K562 (cell line): ENCODE results near the gene TARBP2. TPM values are rescaled to one million over a fixed set of nuclear protein-coding genes. Genes with fewer than 3 reads are reported as not detected.

ENCODE experiments used
- ARID1B ChIP-seq: fragments of 450-650 bp; IDR thresholded peaks from 2 replicates; pipeline ENCODE4 v1.6.1; 2016; ENCODE audit warnings: antibody characterized with exemption, mild to moderate bottlenecking, inconsistent platforms
- COPS2 ChIP-seq: fragments of 450-650 bp; conservative IDR thresholded peaks from 2 replicates; pipeline ENCODE4 v1.6.1; 2016; ENCODE audit warnings: mild to moderate bottlenecking, moderate library complexity
- EP400 ChIP-seq: fragments of 450-650 bp; IDR thresholded peaks from 2 replicates; pipeline ENCODE4 v1.6.1; 2017; ENCODE audit warnings: antibody characterized with exemption, mild to moderate bottlenecking, moderate library complexity
- EWSR1 ChIP-seq: fragments of 450-650 bp; IDR thresholded peaks from 2 replicates; pipeline ENCODE4 v1.6.1; 2018; ENCODE audit warnings: borderline replicate concordance, mild to moderate bottlenecking, low read depth, moderate library complexity; ENCODE audit not compliant: partially characterized antibody
- ILF3 ChIP-seq: fragments of 450-650 bp; IDR thresholded peaks from 2 replicates; pipeline ENCODE4 v1.6.1; 2018; ENCODE audit warnings: antibody characterized with exemption, mild to moderate bottlenecking, moderate library complexity, borderline replicate concordance
- JUN ChIP-seq, 2 experiments: sonication (generic) in 1 of 2; formaldehyde crosslinking in 1 of 2; IDR thresholded peaks; 2 replicates each; pipeline versions ENCODE4 v1.6.1 to v1.8.0; 2012 to 2022; ENCODE audit warnings: borderline replicate concordance in 2 of 2, mild to moderate bottlenecking in 2 of 2, improper control_type of control experiment in 1 of 2, low read depth in 1 of 2, low read length in 1 of 2, missing genetic modification reagents in 1 of 2
- KAT2B ChIP-seq: IDR thresholded peaks from one replicate; pipeline ENCODE4 v1.6.1; 2012; ENCODE audit warnings: low read depth, mild to moderate bottlenecking, control low read depth, inconsistent platforms, low read length, moderate library complexity
- KAT8 ChIP-seq: fragments of 450-650 bp; IDR thresholded peaks from 2 replicates; pipeline ENCODE4 v1.6.1; 2016; ENCODE audit warnings: low read depth, mild to moderate bottlenecking
- MCM3 ChIP-seq: fragments of 450-650 bp; IDR thresholded peaks from 2 replicates; pipeline ENCODE4 v1.6.1; 2016
- MITF ChIP-seq: IDR thresholded peaks from 2 replicates; pipeline ENCODE4 v1.6.1; 2014; ENCODE audit warnings: antibody characterized with exemption
- NR3C1 ChIP-seq: sonication (generic); formaldehyde crosslinking; IDR thresholded peaks from 2 replicates; pipeline ENCODE4 v1.8.1; 2022; ENCODE audit warnings: missing genetic modification reagents
- PKNOX1 ChIP-seq: fragments of 450-650 bp; IDR thresholded peaks from 2 replicates; pipeline ENCODE4 v1.6.1; 2016
- RFX1 ChIP-seq: fragments of 450-650 bp; IDR thresholded peaks from 2 replicates; pipeline ENCODE4 v1.6.1; 2016; ENCODE audit warnings: mild to moderate bottlenecking, moderate library complexity
- SIN3B ChIP-seq: fragments of 450-650 bp; IDR thresholded peaks from 2 replicates; pipeline ENCODE4 v1.6.1; 2017; ENCODE audit warnings: low read depth, mild to moderate bottlenecking, moderate library complexity
- SNRNP70 ChIP-seq: fragments of 200-400 bp; formaldehyde crosslinking; optimal IDR thresholded peaks from 2 replicates; pipeline ENCODE3; 2017; ENCODE audit warnings: low read depth, low read length
- SP2 ChIP-seq: IDR thresholded peaks from 2 replicates; pipeline ENCODE4 v1.6.1; 2011; ENCODE audit warnings: mild to moderate bottlenecking, low read depth, low read length, moderate library complexity; ENCODE audit not compliant: poor library complexity, severe bottlenecking; ENCODE audit errors: extremely low read depth
- SRF ChIP-seq, 2 experiments: fragments of 250-450, 450-650 bp in 1 of 2; sonication (Bioruptor Pico) in 1 of 2; sonication (generic) in 1 of 2; formaldehyde crosslinking; IDR thresholded peaks; 2 replicates each; pipeline versions ENCODE4 v1.5.0 to v1.5.1; 2020 to 2022; ENCODE audit warnings: mild to moderate bottlenecking in 1 of 2, missing genetic modification reagents in 1 of 2
- TFAM ChIP-seq: fragments of 250-450 bp; sonication (Bioruptor Pico); conservative IDR thresholded peaks from 2 replicates; pipeline ENCODE4 v1.5.0; 2021; ENCODE audit warnings: mild to moderate bottlenecking, moderate library complexity
- THAP12 ChIP-seq: fragments of 250-450 bp; sonication (Bioruptor Pico); IDR thresholded peaks from 2 replicates; pipeline ENCODE4 v1.9.0; 2021; ENCODE audit warnings: mild to moderate bottlenecking, inconsistent platforms
- TOE1 ChIP-seq, 2 experiments: fragments of 450-650 bp in 1 of 2; sonication (generic) in 1 of 2; formaldehyde crosslinking in 1 of 2; IDR thresholded peaks; 2 replicates each; pipeline versions ENCODE4 v1.7.1 to v1.8.0; 2016 to 2022; ENCODE audit warnings: borderline replicate concordance in 2 of 2, mild to moderate bottlenecking in 2 of 2, antibody characterized with exemption in 1 of 2, inconsistent platforms in 1 of 2, low read depth in 1 of 2, missing genetic modification reagents in 1 of 2, moderate library complexity in 1 of 2
- YBX1 ChIP-seq: fragments of 450-650 bp; IDR thresholded peaks from 2 replicates; pipeline ENCODE4 v1.7.1; 2016; ENCODE audit warnings: mild to moderate bottlenecking
- ZC3H11A ChIP-seq: IDR thresholded peaks from 2 replicates; pipeline ENCODE4 v1.6.1; 2012; ENCODE audit warnings: low read depth, low read length, improper control_type of control experiment
- ZNF274 ChIP-seq: IDR thresholded peaks from 2 replicates; pipeline ENCODE4 v1.6.1; 2011; ENCODE audit warnings: low read depth, mild to moderate bottlenecking, low read length, moderate library complexity, borderline replicate concordance
- ZNF354B ChIP-seq: fragments of 250-450 bp; sonication (Bioruptor Pico); IDR thresholded peaks from 2 replicates; pipeline ENCODE4 v1.4.0; 2020
- polyA plus RNA-seq, 8 experiments: library from polyadenylated mRNA; depleted of rRNA in 4 of 8; stranded (reverse) in 5 of 8; unstranded in 3 of 8; fragments of >200 nt; fragmentation: Nextera tagmentation in 2 of 8; fragmentation: Illumina TruSeq in 1 of 8; extraction: Ambion mirVana in 2 of 8; extraction: Trizol in 1 of 8; gene quantifications; 2 replicates each; pipeline versions ENCODE4 v1.2.1 to v1.2.3, GENCODE V29; 2011 to 2014; ENCODE audit warnings: inconsistent platforms in 1 of 8, missing spikeins in 1 of 8
- total RNA-seq, 7 experiments: library from RNA; depleted of rRNA in 6 of 7; stranded (reverse); fragments of >200 nt in 6 of 7; fragmentation: Illumina TruSeq in 2 of 7; extraction: Trizol in 2 of 7; gene quantifications; 2 replicates each; pipeline versions ENCODE4 v1.2.1 to v1.2.3, GENCODE V29; 2011 to 2021; ENCODE audit warnings: low replicate concordance in 1 of 7

Gene TARBP2
- total and polyA plus RNA-seq, 9 of the 15 experiments (the other 6 are each of a cell fraction or from before 2014, with no cell fraction given) = 5.6 to 69.0 (median 44.6) TPM

GRCh38 chr12:53451661-53452158 is 49.4 kb upstream of the TARBP2 start, which contains the start of gene PCBP2 (continued):
- TF ChIP-seq PKNOX1 (peak; percentile 72), ZNF354B (CRISPR knock-in tag) (no peak), THAP12 (CRISPR knock-in tag) (peak; percentile 100), ARID1B (peak; percentile 57), SP2 (peak; percentile 100), SRF (CRISPR knock-in tag; IDR thresholded peaks at IDR 0.05) (no peak; a peak in 2 of 4 replicates), ILF3 (no peak), EP400 (peak; percentile 92), TFAM (CRISPR knock-in tag) (no peak), KAT8 (no peak), KAT2B (no peak), TOE1 (IDR thresholded peaks at IDR 0.05; ENCODE audit: borderline replicate concordance) (peak; percentile 83), TOE1 (CRISPR knock-in tag; IDR thresholded peaks at IDR 0.05; ENCODE audit: borderline replicate concordance, low read depth) (no peak), RFX1 (no peak), ZNF274 (no peak), MITF (no peak), YBX1 (no peak), MCM3 (no peak), SIN3B (no peak), NR3C1 (CRISPR knock-in tag) (no peak), ZC3H11A (no peak), COPS2 (no peak), JUN (IDR thresholded peaks at IDR 0.05; ENCODE audit: borderline replicate concordance, low read depth, low read length) (peak; percentile 77), JUN (CRISPR knock-in tag; IDR thresholded peaks at IDR 0.05; ENCODE audit: borderline replicate concordance) (0 out of 2 replicates have a peak, but pooled peaks have one; percentile 21), EWSR1 (no peak), SNRNP70 (no peak)
